ENCODE data around the gene ITPK1. TPM values are rescaled to one million over a fixed set of nuclear protein-coding genes. Genes with fewer than 3 reads are reported as not detected.
A peak's percentile ranks its signal among the peaks of the same experiment; 100 is the strongest.

Gene ITPK1
- polyA plus RNA-seq, 1 of the 3 experiments (the other 2 are of a cell fraction): 23.2 TPM

DNA sequence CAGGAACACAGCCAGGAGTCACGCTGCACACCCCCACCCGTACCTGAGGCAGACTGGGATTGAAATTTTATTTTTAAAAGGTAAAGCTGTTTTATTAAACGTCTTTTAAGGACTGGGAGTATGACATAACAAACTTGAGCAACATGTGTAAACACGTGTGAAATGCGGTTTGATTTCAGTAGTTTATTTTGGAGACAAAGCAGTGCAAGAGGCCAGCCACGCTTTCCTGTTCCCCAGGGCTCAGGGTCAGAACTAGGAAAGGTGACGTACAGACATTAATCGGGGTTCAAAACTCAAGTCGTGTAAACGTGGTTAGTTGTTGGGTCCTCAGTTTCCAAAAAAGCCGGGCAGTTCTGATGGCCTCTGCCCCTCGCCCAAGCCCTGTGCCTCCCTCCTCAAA lies 176.0 kb downstream of the ITPK1 start:
- H3K4me3 ChIP-seq (ENCODE audit: low read depth in 2 of 2, low read length in 1 of 2): no peak overlapping the region
- DNase-seq: no peak
- H2AFZ ChIP-seq (ENCODE audit: low read depth): no peak overlapping the region
- no peaks in the 10 kb centered on the region for H3K9me2 ChIP-seq
- peaks cover 0 to 23% of the 10 kb centered on the region in 2 experiments; a peak in 1 of 4 replicates for H3K4me1 ChIP-seq (ENCODE audit: control insufficient read depth in 1 of 2, insufficient read depth in 2 of 2, low read depth in 1 of 2, low read length in 1 of 2)
- WGBS (ENCODE audit: low lambda C conversion rate): 91% methylated on average over 10 of the region's 12 CpGs
- H3K27me3 ChIP-seq (ENCODE audit: insufficient read depth): no peaks in the 10 kb centered on the region
- no peak overlapping the region for H3K27ac ChIP-seq (ENCODE audit: low read depth in 2 of 2, low read length in 1 of 2)
- no peak overlapping the region for H3K4me2 ChIP-seq
- no peak for TF ChIP-seq JUND (IDR thresholded peaks at IDR 0.05)
- TF ChIP-seq GABPA (IDR thresholded peaks at IDR 0.05; ENCODE audit: low read depth): no peak
- no peak for TF ChIP-seq MEF2A (IDR thresholded peaks at IDR 0.05; ENCODE audit: borderline replicate concordance, low read depth)
- TF ChIP-seq EP300 (IDR thresholded peaks at IDR 0.05; ENCODE audit: borderline replicate concordance in 1 of 2, low read depth in 1 of 2, low read length in 1 of 2): no peak
- no peak for TF ChIP-seq TAF1 (IDR thresholded peaks at IDR 0.05; ENCODE audit: borderline replicate concordance, low read depth, low read length)
- TF ChIP-seq, protein P1, sequence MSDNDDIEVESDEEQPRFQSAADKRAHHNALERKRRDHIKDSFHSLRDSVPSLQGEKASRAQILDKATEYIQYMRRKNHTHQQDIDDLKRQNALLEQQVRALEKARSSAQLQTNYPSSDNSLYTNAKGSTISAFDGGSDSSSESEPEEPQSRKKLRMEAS (IDR thresholded peaks at IDR 0.05; ENCODE audit: low read depth): no peak
- TF ChIP-seq POLR2AphosphoS5 (IDR thresholded peaks at IDR 0.05; ENCODE audit: low read depth, low read length): no peak
- TF ChIP-seq, protein P2, sequence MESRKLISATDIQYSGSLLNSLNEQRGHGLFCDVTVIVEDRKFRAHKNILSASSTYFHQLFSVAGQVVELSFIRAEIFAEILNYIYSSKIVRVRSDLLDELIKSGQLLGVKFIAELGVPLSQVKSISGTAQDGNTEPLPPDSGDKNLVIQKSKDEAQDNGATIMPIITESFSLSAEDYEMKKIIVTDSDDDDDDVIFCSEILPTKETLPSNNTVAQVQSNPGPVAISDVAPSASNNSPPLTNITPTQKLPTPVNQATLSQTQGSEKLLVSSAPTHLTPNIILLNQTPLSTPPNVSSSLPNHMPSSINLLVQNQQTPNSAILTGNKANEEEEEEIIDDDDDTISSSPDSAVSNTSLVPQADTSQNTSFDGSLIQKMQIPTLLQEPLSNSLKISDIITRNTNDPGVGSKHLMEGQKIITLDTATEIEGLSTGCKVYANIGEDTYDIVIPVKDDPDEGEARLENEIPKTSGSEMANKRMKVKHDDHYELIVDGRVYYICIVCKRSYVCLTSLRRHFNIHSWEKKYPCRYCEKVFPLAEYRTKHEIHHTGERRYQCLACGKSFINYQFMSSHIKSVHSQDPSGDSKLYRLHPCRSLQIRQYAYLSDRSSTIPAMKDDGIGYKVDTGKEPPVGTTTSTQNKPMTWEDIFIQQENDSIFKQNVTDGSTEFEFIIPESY (IDR thresholded peaks at IDR 0.05; ENCODE audit: borderline replicate concordance, low read depth): no peak
- TF ChIP-seq TEAD4 (IDR thresholded peaks at IDR 0.05; ENCODE audit: borderline replicate concordance, insufficient read depth): no peak
- no peak for TF ChIP-seq FOSL2 (IDR thresholded peaks at IDR 0.05; ENCODE audit: borderline replicate concordance, low read depth)
- no peak for TF ChIP-seq NFIC (IDR thresholded peaks at IDR 0.05; ENCODE audit: borderline replicate concordance)
- TF ChIP-seq MXI1 (IDR thresholded peaks at IDR 0.05; ENCODE audit: low read depth, low read length): no peak
- no peak for TF ChIP-seq CHD2 (IDR thresholded peaks at IDR 0.05; ENCODE audit: low read length, partially characterized antibody)
- no peak for TF ChIP-seq SIN3A (IDR thresholded peaks at IDR 0.05; ENCODE audit: borderline replicate concordance, low read depth, low read length)
- TF ChIP-seq GATA2 (CRISPR knock-in tag; IDR thresholded peaks at IDR 0.05): no peak
- no peaks in the 10 kb centered on the region for H4K20me1 ChIP-seq (ENCODE audit: insufficient read depth)
- CTCF ChIA-PET: interaction anchor here (0.9 to 1.7 kb wide), 2 partner anchors 12 to 54 kb away, joined by 3 to 5 read pairs; no protein-coding TSS in a partner anchor
- H3K36me3 ChIP-seq (replicated peaks in 1 of 2; ENCODE audit: control insufficient read depth in 1 of 2, insufficient read depth in 2 of 2, low read length in 1 of 2): peaks cover 0 to 2% of the 10 kb centered on the region in 2 experiments
- no peaks in the 10 kb centered on the region for H3K9me3 ChIP-seq
- POLR2A ChIA-PET: no interaction called here
- H3K79me2 ChIP-seq (ENCODE audit: insufficient read depth): no peaks in the 10 kb centered on the region
- H3F3A ChIP-seq (replicated peaks; ENCODE audit: insufficient read depth): no peaks in the 10 kb centered on the region
- no peak overlapping the region for H3K9ac ChIP-seq

DNA sequence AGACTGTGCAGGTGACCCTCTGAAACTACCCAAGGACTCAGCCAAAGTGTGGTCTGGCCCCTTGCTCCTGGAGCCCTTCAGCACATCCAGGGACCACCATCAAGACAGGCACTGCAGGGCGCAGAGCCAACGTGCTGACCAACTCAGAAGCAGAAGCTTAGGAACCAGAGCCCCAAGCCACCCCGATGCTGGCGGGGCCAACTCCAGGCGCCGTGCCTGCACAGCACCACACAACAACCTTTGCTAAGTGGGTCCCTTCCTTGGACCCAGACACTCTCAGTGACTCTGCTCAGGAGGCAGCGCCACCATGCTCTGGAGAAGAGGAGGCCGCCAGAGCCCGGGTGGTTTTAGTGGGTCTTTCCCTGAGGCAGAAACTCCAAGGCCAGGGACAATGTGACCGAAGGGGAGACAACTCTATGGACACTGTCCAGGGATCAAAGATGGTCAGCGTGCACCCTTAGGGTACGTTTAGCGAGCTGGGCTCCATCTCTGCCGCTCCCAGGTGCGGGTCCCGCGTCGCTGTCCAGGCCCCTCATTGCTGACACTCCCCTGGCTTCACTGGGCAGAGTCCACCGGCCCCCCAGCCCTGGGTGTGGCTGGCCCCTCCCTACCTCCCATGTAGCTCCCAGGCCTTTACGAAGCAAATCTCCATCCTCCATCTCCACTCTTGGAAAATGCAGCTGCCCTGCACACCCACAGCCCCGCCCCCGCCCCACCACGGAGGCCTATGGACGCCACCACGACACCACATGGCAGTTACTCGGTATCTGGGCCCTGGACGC lies 176.6 kb downstream of the ITPK1 start:
- peaks cover 0 to 24% of the 10 kb centered on the region in 2 experiments; a peak in 1 of 4 replicates for H3K4me1 ChIP-seq (ENCODE audit: control insufficient read depth in 1 of 2, insufficient read depth in 2 of 2, low read depth in 1 of 2, low read length in 1 of 2)
- H4K20me1 ChIP-seq (ENCODE audit: insufficient read depth): no peaks in the 10 kb centered on the region
- H3K9me2 ChIP-seq: no peaks in the 10 kb centered on the region
- ChIA-PET CTCF (interaction anchor here (0.9 to 4.8 kb wide), 5 partner anchors 9 to 200 kb away, joined by 3 to 16 read pairs (median 3); no protein-coding TSS in a partner anchor), POLR2A (no interaction called here)
- H3K36me3 ChIP-seq (replicated peaks in 1 of 2; ENCODE audit: control insufficient read depth in 1 of 2, insufficient read depth in 2 of 2, low read length in 1 of 2): peaks cover 0 to 2% of the 10 kb centered on the region in 2 experiments
- no peak overlapping the region for H3K4me2 ChIP-seq
- TF ChIP-seq SMC3 (IDR thresholded peaks at IDR 0.05; ENCODE audit: low read depth, low read length) (no peak), SIN3A (IDR thresholded peaks at IDR 0.05; ENCODE audit: borderline replicate concordance, low read depth, low read length) (no peak), EP300 (IDR thresholded peaks at IDR 0.05; ENCODE audit: borderline replicate concordance in 1 of 2, low read depth in 1 of 2, low read length in 1 of 2) (no peak), GABPA (IDR thresholded peaks at IDR 0.05; ENCODE audit: low read depth) (no peak), GATA2 (CRISPR knock-in tag; IDR thresholded peaks at IDR 0.05) (no peak)
- TF ChIP-seq, protein P2 (IDR thresholded peaks at IDR 0.05; ENCODE audit: borderline replicate concordance, low read depth): no peak
- TF ChIP-seq, protein P1 (IDR thresholded peaks at IDR 0.05; ENCODE audit: low read depth): no peak
- H3K79me2 ChIP-seq (ENCODE audit: insufficient read depth): no peaks in the 10 kb centered on the region
- DNase-seq: peak; percentile 49
- H3F3A ChIP-seq (replicated peaks; ENCODE audit: insufficient read depth): no peaks in the 10 kb centered on the region
- no peaks in the 10 kb centered on the region for H3K27me3 ChIP-seq (ENCODE audit: insufficient read depth)
- no peak overlapping the region for H2AFZ ChIP-seq (ENCODE audit: low read depth)
- no peak overlapping the region for H3K9ac ChIP-seq
- no peak overlapping the region; a peak in 1 of 4 replicates for H3K27ac ChIP-seq (ENCODE audit: low read depth in 2 of 2, low read length in 1 of 2)
- 94% methylated on average over 16 of the region's 27 CpGs for WGBS (ENCODE audit: low lambda C conversion rate)
- H3K9me3 ChIP-seq: no peaks in the 10 kb centered on the region
- no peak overlapping the region for H3K4me3 ChIP-seq (ENCODE audit: low read depth in 2 of 2, low read length in 1 of 2)

Data from SK-N-SH (cell line).